Hematopoietic multipotent progenitor cell treated with erythropoietin and hydrocortisone succinate and interleukin-3 and kit ligand, for 15 days (in vitro differentiated cells): ENCODE measurements around the gene PRKCZ.

Experiments used
- DNase-seq: peaks from one replicate; pipeline ENCODE4 v3.0.0-alpha.2; 2015; ENCODE audit warnings: low spot score

The PRKCZ gene

DNA sequence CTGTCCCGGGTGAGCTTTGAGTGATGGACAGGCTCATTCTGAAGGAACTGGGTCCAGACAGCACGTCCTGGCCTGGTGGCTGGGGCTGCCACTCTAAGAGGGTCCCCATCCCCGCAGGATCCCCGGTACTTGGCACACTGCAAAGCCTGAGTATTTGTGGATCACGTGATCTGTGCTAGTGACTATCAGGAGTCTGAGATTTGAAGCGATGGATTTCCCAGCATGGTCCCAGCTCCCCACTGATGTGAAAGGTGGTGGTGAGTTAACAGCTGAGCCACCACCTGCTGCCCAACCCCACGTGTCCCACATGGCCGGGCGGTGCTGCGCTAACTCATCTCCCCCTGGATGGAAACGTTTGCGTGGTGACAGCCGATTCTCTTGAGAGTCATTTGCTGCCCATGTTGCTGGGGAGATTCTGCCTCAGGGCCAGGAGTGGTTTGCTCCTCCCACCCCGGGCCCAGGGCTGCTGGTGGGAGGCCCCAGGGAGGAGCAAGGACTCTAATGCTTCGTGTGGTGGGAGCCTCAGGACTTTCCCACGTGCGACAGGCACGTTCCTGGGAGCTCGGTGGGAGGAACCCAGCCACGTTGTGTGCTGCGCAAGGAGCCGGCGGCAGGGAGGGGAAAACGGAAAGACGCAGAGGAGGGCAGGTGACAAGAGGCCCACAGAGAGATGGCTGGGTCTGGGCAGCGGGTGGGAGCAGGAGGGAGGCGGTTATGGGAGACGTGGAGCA lies 129.2 kb downstream of the PRKCZ start:
- no peak for DNase-seq

- no peak for DNase-seq
These were observed 130.4 kb downstream of the PRKCZ start for GRCh38 chr1:2180297-2181245.

- no peak for DNase-seq
These were observed 131.1 kb downstream of the PRKCZ start for GRCh38 chr1:2181271-2181670.

DNA sequence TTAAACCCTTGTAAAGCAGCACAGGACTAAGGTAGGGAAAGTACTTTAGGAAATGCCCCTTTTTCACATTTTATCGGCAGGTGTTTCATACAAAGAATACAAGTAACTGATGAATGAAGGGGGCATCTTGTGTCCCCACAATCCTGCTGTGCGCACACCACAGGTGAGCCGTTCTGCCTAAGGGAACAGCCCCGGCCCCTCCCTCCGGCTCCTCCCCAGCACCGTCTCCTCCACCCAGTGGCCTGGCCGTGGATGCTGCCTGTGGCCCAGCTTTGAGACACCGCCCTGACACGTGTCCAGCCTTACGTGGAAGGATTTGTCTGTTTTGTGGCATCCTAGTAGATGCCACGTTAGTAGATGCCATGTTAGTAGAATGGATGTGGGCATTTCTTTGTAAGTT lies 131.5 kb downstream of the PRKCZ start:
- DNase-seq, result no peak

DNA sequence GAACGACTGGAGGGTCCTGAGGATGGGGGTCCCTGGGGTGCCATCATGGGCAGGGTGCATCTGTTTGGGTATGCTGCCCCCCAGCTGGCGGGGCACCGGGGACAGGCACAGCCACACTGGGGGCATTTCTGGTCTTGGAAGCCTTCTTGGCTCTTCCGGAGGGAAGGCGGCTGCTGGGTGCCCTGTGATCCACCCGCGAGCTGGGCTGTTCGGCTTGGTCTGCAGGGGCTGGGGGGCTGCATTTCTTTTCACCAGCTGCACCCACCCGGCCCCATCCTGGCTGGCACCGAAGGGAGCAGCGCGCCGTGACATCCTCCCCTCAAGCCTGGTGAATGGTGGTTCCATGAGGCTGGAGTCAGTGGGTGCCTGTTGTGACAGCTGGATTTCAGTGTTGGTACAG lies 132.2 kb downstream of the PRKCZ start:
- no peak for DNase-seq

- DNase-seq, result no peak
These were observed 133.7 kb downstream of the PRKCZ start for GRCh38 chr1:2183937-2184334.

- no peak for DNase-seq
These were observed 134.3 kb downstream of the PRKCZ start for GRCh38 chr1:2184531-2184930.

- DNase-seq, result no peak
These were observed 134.7 kb downstream of the PRKCZ start for GRCh38 chr1:2184934-2185333.

DNA sequence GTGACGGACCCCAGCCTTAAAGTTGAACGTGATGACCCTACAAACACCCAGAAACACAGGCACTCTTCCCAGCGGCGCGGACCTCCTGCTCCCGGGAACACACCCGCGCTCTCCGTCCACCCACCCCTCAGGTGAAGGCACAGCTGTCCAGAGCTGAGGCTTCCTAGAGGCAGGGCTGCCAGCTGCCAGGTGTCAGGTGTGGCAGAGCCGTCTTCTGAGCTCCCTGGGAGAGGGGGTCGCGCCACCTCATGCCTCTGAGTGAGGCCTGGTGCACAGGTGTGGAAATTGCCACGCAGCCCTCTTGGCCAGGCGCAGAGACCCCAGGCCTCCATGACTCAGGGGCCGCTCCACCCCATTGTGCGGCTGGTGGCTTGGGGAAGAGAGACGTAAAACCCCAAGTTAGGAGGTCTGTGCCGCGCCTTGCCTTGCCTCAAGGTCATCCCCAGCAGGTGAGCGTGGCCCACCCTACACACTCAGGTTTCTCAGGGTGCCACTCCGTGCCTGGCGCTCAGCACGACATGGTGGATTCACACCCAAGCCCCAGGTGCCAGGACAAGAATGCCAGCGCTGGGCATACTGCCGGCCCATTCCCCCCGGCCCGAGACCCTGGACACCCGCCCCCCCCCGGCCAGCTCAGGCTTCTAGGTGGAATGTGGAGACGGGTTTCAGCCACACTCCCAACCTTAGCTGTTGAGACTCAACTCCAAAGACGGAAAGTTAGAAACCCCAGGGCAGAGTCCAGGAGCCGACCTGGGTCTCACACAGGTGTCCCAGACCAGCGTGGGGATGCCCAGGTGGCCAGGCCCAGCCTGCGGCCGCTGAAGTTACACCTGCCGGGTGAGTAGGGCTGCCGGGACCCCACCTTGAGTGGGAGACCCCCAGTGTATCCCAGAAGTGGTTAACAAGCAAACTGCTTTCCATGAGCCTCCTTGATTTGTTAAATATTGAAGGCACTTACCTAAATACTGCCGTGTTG lies 136.0 kb downstream of the PRKCZ start:
- DNase-seq, result no peak

DNA sequence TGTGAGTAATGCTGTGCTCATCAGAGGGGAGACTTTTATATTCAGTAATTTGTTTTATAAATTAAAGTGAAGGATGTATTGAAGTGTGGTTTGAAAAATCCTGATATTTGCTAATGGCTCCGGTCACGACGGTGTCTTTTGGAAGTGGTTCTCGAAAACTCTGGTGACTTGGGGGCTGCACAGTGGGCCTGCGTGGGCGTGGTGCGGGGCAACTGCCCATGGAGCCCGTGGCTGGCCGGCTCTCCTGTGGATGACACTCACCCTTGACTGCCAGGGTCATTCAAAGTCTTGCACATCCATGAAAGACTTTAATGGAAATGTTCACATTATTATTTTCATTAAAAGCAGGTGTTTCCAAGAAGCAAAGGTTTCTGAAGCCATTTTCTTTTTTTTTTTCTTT lies 136.7 kb downstream of the PRKCZ start:
- DNase-seq, result no peak

GRCh38 chr1:2187619-2188018 lies 137.4 kb downstream of the PRKCZ start:
- DNase-seq, result peak; percentile 60

- no peak for DNase-seq
These were observed 138.1 kb downstream of the PRKCZ start for GRCh38 chr1:2188336-2188735.

DNA sequence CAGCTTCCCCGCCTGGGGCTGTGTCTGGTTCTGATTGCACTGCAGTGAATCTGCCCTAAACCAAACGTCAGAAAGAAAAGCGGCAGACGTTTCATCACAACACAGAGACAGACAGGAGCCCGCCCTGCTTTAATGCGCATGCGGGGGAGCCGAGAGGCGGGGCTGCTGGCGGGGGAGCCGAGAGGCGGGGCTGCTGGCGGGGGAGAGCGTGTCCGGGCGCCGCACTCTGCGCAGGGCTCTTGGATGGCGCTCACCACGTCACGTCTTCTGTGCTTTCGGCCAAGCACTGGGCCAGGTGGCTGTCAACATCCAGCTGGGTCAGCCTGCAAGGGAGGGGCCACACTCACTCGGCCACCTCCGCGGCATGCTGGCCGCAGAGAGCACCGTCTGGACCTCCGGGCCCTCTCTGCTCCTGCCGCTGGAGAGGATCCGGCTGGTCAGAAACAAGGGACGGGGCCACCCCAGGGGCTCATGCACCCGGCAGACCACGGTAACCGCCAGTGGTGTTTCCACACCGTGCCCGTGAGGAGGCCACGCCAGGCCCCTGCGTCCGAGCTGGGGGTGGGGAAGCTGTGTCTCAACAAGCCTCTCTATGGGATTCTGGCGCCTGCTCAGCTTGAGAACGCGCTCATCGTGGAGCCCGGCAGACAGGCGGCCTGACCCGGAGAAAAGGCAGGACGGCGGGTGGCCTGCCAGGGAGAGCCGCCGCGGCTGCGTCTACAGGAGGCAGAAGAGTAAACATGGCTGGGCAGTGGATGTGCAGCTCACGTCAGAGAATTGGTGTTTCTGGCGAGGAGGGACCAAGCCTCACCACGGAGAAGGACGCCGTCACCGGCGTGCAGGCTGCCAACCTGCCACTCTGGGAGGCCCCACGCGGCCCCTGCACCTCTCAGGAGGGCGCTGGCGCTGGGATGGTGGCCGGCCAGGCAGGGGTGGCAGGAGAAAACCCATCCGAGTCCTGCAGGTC lies 139.5 kb downstream of the PRKCZ start:
- DNase-seq, result peak; percentile 88

DNA sequence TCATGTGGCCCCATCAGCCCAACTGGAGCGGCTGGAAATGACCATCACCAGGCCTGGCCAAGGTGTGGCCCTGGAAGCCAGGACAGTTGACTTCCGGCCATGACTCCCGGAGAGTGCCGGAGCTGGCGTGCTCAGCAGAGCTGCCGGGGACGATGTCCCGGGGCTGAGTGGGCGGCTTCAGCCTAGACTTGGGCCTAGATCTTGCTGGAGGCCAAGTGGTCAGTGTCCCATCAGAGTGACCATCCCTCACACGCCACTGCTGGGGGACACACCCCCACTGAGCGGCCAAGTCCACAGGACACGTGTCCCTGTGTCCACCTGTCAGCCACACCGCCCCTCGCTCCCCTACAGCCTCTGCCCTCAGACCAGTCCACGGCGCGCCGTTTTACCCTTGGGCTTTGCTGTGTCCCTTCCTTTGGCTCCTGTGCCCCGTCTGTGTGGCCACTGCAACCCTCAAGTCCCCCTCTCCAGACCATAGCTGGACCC lies 140.3 kb downstream of the PRKCZ start:
- DNase-seq, result no peak

DNA sequence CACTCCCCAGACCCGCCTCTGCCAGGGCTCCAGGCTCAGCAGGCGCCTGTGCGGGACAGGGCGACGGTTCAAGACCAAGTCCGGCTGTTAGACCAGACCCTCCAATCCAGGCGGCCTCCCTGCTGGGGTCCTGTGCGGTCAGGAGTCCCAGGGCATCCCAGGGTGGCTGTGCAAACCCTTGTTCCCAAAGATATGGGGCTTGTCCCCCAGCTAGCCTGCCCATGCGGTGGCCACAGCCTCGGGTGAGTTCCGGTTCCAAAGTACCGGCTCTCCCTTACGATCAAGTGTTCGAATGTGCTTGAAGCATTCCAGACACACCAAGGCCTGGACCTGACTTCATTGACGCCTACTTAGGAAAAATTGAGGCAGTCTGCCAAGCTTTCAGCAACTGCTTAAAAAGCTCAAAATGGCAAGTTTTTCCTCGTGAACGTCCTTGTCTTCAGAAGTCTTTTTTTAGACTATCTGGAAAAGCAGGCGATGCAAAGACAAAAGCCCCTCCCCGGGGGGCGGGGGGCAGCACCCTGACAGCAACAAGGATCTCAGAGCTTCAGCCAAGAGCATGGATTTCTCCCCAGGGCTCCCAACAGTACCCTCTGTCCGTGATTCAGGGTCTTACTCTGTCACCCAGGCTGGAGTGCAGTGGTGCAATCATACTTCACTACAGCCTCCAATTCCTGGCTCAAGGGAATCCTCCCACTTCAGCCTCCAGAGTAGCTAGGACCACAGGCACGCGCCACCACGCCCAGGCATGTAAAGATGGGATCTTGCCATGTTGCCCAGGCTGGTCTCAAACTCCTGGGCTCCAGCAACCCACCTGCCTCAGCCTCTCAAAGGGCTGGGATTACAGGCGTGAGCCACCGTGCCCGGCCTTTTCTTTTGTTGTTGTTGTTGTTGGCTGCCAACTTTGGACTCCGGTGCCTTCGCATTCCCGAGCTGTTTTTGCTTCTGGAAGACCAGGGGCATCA lies 142.1 kb downstream of the PRKCZ start:
- no peak for DNase-seq

GRCh38 chr1:2193514-2194281 lies 143.5 kb downstream of the PRKCZ start:
- DNase-seq, result no peak

DNA sequence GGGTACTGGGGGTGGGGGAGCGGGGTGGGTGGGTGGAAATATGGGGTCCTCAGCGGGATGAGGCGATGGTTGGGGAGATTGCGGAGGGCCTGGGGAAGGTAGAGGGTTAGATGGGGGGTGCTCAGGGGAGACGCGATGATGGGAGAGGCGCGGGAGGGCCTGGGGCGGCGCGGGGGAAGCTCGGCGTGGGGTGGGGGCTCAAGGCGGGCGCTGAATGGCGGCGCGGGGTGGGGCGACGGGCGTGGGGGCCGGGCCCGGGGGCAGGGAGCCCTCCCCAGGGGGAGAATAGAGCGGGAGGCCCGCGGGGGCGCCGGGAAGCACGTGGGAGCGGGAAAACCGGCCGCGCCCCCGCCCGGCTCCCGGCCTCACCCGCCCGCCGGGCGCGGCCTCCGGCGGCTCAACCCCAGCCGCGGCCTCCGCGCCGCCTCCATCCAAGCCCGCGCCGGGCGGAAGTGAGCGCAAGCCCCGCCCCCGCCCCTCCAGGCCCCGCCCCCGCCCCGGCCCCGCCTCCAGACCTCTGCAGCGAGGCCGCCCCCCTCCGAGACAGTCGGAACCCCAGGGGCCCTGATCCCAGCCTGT lies 144.2 kb downstream of the PRKCZ start, which contains the start of gene FAAP20:
Gene FAAP20 (minus strand): TSS at position 454 of the 579 bp plus-strand sequence. CDS start 23 bp downstream, at position 431.
- peak; percentile 72 for DNase-seq
